GM12892 (cell line): ENCODE measurements around the gene GPR156.
A peak's percentile ranks its signal among the peaks of the same experiment; 100 is the strongest.

Source experiments
- DNase-seq: peaks from one replicate; pipeline ENCODE4 v3.0.0; 2011; ENCODE audit not compliant: insufficient read length
- FAIRE-seq: peaks from 2 replicates; lab custom pipeline; 2011; peaks lifted over from hg19 to GRCh38; lab: Jason Lieb, UNC
- POLR2A ChIP-seq: IDR thresholded peaks from 2 replicates; pipeline ENCODE4 v1.6.1; 2011; ENCODE audit warnings: low read depth, low read length, control low read depth
- POLR2AphosphoS5 ChIP-seq: IDR thresholded peaks from 2 replicates; pipeline ENCODE4 v1.6.1; 2011; ENCODE audit warnings: low read depth, low read length, control low read depth
- TAF1 ChIP-seq: IDR thresholded peaks from 2 replicates; pipeline ENCODE4 v1.6.1; 2011; ENCODE audit warnings: low read depth, mild to moderate bottlenecking, control low read depth, low read length, borderline replicate concordance

The GPR156 gene

GRCh38 chr3:120212505-120212904, 72.5 kb downstream of the GPR156 start:
- no peak for DNase-seq
- FAIRE-seq: no peak

GRCh38 chr3:120209425-120209824, 75.6 kb downstream of the GPR156 start:
- TF ChIP-seq POLR2AphosphoS5: no peak
- TF ChIP-seq POLR2A: no peak
- TF ChIP-seq TAF1: no peak
- FAIRE-seq (no peak), DNase-seq (no peak)

More at GRCh38 chr3:120212505-120212904, 72.5 kb downstream of the GPR156 start:
- no peak for TF ChIP-seq POLR2AphosphoS5
- TF ChIP-seq TAF1: no peak
- TF ChIP-seq POLR2A: no peak

DNA sequence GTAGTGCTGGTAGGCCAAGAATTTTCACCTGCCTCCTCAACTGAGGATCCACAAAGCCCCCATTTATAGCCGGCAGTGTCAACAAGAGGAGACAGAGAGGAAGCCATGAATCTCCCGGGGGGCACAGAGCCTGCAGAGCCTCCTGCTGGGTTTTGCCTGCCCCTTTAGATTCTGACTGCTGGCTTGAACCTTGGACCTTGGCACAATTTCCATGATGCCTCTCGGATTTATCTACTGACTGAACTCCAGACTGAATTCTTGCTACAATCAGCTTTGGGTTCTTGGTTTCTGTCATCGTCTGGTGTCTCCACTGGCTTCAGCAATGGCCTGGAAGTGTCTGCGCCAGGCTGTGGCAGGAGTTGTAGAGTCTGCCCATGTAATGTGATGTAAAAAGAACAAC, 80.7 kb downstream of the GPR156 start:
- DNase-seq (no peak), FAIRE-seq (no peak)
- TF ChIP-seq TAF1 (no peak), POLR2AphosphoS5 (no peak), POLR2A (no peak)

DNA sequence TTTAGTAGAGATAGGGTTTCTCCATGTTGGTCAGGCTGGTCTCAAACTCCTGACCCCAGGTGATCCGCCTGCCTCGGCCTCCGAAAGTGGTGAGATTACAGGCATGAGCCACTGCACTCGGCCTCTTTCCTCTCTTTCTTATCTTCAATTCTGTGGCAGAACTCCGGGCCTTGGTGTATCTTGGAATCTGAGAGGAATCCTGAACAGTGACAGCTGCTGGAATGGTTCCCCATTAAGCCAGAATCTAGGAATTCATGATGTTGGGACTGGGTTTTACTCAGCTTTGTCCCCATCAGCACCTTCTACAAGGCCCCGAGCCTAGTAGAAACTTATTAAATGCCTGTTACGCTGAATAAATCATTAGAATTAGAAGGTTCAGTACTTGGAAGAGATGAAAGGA, 81.4 kb downstream of the GPR156 start:
- DNase-seq: no peak
- TF ChIP-seq POLR2A (no peak), TAF1 (no peak), POLR2AphosphoS5 (no peak)
- FAIRE-seq: no peak

- TF ChIP-seq POLR2AphosphoS5 (no peak), POLR2A (no peak), TAF1 (no peak)
- FAIRE-seq (no peak), DNase-seq (no peak)
Measured at GRCh38 chr3:120203016-120203415, 82.0 kb downstream of the GPR156 start.

DNA sequence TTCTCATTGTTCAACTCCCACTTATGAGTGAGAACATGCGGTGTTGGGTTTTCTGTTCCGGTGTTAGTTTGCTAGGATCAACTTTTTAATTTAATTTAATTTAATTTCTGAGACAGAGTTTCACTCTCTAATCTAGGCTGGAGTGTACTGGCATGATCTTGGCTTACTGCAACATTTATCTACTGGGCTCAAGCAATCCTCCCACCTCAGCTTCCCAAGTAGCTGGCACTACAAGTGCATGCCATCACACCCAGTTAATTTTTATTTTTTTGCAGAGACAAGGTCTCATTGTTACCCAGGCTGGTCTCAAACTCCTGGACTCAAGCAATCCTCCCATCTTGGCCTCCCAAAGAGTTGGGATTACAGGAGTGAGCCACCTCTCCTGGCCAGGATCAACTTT, 82.7 kb downstream of the GPR156 start:
- TF ChIP-seq POLR2A: no peak
- TF ChIP-seq TAF1: no peak
- TF ChIP-seq POLR2AphosphoS5: no peak
- no peak for FAIRE-seq
- DNase-seq: no peak

GRCh38 chr3:120200493-120201235, 84.4 kb downstream of the GPR156 start:
- FAIRE-seq (no peak), DNase-seq (no peak)
- TF ChIP-seq POLR2A (no peak), TAF1 (no peak), POLR2AphosphoS5 (no peak)

DNA sequence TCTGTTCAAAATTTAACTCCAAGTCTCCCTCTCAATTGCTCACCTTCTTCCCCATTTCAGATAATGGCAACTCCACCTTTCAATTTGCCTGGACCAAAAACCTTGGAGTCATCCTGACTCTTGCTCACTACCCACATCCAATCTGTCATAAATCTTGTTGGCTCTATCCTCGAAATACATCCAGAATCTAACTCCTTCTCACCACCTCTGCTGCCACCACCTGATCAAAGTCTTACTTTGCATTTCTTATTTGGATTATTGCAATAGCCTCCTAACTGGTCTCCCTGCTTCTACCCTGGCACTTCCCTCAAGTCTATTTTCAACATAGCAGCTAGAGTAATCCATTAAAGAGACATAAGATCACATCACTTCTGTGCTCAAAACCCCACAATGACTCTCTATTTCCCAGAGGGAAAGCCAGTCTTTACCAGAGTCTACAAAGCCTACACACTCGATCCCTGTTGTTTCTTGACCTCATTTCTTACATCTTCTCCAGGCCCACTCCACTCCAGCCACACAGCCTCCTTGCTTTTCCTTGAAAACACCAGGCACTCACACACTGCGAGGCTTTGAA, 86.6 kb downstream of the GPR156 start:
- FAIRE-seq: peak; percentile 64
- DNase-seq: no peak
- TF ChIP-seq TAF1: no peak

- DNase-seq (no peak), FAIRE-seq (no peak)
- no peak for TF ChIP-seq POLR2A
- TF ChIP-seq POLR2AphosphoS5: no peak
- no peak for TF ChIP-seq TAF1
Measured at GRCh38 chr3:120196812-120197211, 88.2 kb downstream of the GPR156 start.

DNA sequence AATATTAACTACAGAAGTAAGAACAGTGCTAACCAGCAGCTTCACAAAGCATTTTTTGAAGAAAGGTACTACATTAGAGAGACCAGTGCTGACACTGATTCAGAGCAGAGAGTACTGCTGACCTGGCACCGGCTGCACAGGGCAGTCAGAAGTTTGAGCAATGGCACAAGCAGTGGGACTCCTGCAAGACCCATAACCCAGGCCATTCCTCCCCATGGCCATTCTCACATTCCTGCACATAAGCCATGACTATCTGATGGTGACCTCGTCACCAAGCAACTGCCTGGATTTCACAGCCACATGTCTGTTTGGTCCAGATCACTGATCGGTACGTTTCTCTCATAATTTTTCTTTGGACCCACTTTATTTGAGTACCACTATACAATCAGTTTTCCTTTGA, 88.7 kb downstream of the GPR156 start:
- no peak for DNase-seq
- TF ChIP-seq POLR2AphosphoS5 (no peak), TAF1 (no peak), POLR2A (no peak)
- FAIRE-seq: no peak

DNA sequence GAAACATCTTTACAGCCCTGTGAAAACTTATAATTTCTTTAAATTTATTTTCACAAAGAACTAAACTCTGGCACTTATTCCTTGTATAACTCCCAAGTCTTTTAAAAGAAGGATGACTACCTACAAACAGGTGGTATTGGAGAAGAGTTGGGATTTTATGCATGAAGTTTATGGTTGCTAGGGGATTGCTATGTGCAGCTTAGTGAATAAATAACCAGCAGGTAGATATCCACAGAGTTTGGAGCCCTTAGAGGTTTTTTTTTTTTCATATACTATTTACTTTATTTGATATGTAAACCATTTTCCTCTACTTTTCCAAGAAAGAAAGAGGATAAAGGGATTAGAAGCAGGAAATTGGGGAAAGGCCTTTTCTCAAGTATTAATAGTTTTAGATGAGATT, 91.5 kb downstream of the GPR156 start:
- TF ChIP-seq TAF1: no peak
- no peak for TF ChIP-seq POLR2A
- no peak for TF ChIP-seq POLR2AphosphoS5
- DNase-seq (no peak), FAIRE-seq (no peak)

- FAIRE-seq (no peak), DNase-seq (no peak)
- TF ChIP-seq POLR2AphosphoS5 (no peak), TAF1 (no peak), POLR2A (no peak)
Measured at GRCh38 chr3:120192579-120192978, 92.4 kb downstream of the GPR156 start.
